Measurements from ENCODE around the gene PHLPP2.

Gene PHLPP2

GRCh38 chr16:71670537-71670936 is 54.0 kb downstream of the PHLPP2 start:
- no peak for DNase-seq (ENCODE audit: low read depth)

DNA sequence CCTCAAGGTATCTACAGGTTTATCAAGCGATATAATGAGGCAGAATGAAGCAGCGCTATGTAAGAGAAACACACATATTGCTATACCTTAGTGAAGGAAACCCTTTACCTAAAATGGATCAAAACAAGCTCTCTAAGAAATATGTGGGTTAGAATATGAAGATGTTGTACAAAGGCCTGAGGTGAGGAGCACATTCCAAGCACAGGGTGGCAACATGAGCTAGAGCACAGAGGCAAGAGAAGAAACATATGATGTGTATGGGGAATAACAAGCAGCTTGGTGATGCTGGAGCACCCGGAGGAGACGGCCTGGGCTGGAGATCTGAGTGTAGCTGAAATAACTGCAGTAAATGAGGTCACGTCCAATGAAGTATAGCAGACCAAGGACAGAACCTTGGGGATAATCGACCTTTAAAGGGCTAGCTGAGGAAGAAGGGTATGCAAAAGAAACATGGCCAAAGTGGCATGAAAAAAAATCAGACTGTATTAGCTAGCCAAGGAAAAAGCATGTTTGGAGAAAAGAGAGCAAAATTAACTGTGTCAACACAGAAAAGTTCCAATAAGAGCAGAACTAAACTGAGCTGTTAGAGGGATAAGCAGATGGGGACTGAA is 54.5 kb downstream of the PHLPP2 start:
- no peak for DNase-seq (ENCODE audit: low read depth)

- DNase-seq (ENCODE audit: low read depth): no peak
These were observed 57.4 kb downstream of the PHLPP2 start for GRCh38 chr16:71666928-71667707.

- DNase-seq (ENCODE audit: low read depth): no peak
These were observed 58.2 kb downstream of the PHLPP2 start for GRCh38 chr16:71666264-71666663.

- no peak for DNase-seq (ENCODE audit: low read depth)
These were observed 65.0 kb downstream of the PHLPP2 start for GRCh38 chr16:71659471-71659870.

- DNase-seq (ENCODE audit: low read depth): no peak
These were observed 65.7 kb downstream of the PHLPP2 start for GRCh38 chr16:71658771-71659170.

GRCh38 chr16:71649704-71650103 is 74.8 kb downstream of the PHLPP2 start:
- DNase-seq (ENCODE audit: low read depth): no peak

- DNase-seq (ENCODE audit: low read depth): no peak
These were observed 75.6 kb downstream of the PHLPP2 start for GRCh38 chr16:71648921-71649320.

- DNase-seq (ENCODE audit: low read depth): no peak
These were observed 76.3 kb downstream of the PHLPP2 start for GRCh38 chr16:71648162-71648561.

DNA sequence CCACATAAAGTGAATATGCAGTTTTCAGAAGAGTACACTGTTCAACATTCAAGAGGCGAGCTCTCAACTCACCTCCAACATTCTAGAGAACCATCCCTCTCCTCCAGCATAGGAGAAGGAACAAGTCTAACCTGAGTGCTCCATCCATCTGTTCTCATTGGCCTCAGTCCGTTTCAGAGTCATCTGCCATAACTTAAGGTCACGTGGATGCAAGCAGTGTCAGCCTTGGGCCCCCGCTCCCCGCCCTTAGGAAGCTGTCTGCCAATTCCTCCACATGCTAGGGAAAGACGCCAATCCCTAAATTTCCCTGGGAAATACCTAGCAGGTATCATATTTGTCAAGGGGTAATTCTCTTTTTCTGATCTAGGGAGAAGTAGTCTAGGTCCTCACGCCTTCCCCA is 77.1 kb downstream of the PHLPP2 start:
- DNase-seq (ENCODE audit: low read depth): no peak

- DNase-seq (ENCODE audit: low read depth): no peak
These were observed 79.1 kb downstream of the PHLPP2 start for GRCh38 chr16:71645450-71645849.

- peak; percentile 42 for DNase-seq (ENCODE audit: low read depth)
These were observed 87.1 kb downstream of the PHLPP2 start for GRCh38 chr16:71637398-71637797.

- DNase-seq (ENCODE audit: low read depth): no peak
These were observed 88.9 kb downstream of the PHLPP2 start for GRCh38 chr16:71635632-71636031.

DNA sequence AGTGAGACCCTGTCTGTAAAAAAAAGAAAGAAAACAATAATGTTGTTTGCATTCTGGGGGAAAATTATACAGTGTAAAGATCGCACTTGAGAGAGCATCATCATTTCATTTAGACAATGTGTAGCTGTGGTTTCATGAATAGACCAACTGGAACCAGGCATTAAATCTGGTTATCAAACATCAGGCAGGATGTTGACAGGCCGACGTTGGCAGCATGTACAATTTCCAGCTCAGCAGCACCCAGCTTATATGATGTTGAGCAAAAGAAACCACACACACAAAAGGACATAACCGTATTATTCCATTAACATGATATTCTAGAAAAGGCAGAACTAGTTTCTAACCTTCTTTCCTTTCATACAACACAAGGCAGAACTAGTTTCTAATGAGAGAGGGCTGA is 92.7 kb downstream of the PHLPP2 start:
- no peak for DNase-seq (ENCODE audit: low read depth)

- DNase-seq (ENCODE audit: low read depth): no peak
These were observed 93.7 kb downstream of the PHLPP2 start for GRCh38 chr16:71630808-71631207.

DNA sequence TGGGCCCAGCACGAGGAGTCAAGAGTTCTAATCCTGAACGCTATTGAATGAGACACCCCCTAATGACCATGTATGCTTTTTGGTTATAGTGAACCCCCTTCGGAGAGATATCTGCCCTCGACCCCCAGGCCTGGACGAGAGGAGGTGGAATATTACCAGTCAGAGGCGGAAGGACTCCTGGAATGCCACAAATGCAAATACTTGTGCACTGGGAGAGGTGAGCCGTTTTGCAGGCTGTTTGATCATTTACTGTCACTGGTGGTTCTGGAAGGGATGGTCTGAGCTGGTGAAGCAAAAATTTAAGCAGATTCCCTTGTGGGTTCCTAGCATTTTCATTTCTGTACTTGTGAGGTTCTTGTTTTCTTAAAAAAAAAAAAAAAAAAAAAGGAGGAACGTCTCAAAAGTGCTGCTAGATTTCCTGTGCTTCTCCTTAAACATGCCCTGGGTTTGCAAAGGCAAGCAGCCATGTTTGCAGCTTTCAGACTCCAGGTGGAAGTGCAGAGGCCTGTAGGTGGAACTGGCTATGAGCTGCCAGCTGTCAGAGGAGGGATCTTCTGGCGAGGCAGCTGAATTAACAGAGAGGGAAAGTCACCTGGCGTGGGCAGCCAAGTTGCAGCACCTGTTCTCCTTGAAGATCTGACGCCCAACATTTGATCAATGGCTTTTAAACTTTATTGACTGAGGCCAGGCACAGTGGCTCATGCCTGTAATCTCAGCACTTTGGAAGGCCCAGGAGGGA is 95.1 kb downstream of the PHLPP2 start:
- DNase-seq (ENCODE audit: low read depth): no peak

GRCh38 chr16:71628810-71629209 is 95.7 kb downstream of the PHLPP2 start:
- no peak for DNase-seq (ENCODE audit: low read depth)

DNA sequence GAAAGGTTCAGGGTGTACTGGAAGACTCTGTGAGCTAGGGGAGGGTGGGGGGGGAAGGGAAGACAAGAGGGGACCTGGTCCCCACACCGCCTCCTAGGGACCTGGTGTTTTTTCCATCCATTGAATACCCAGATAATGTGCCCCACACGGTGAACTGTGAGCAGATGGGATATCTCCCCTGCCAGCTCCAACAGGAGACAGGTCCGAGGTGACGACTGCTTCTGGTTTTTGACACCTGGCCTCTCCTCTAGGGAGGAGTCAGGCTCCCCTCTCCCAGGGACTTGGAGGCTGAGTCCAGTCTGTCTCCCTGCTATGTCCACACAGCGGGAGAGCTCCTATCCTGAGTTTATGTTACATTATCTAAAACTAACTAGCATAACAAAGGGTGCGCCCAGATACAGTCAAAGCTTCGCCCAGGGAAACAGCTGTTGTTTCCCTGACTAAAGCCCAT is 96.7 kb downstream of the PHLPP2 start:
- DNase-seq (ENCODE audit: low read depth): no peak

DNA sequence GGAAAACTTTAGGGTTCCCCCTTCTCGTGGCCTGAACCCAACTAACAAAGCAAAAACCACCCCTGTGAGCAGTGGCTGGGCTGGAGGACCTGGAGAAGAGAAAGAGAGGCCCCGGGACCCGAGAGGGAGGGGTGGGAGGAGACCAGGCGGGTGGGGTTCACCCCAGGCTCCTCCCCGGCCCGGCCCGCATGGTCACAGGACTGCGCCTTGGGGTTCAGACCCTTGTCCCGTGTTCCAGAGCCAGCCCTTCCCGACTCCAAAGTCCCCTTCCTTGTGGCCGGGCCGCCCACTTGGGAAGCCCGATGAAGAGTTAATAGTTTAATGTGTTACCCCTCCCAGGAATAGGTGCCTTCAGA is 97.7 kb downstream of the PHLPP2 start:
- DNase-seq (ENCODE audit: low read depth): no peak

- DNase-seq (ENCODE audit: low read depth): no peak
These were observed 98.3 kb downstream of the PHLPP2 start, which contains the start of gene MARVELD3 for GRCh38 chr16:71626018-71626857. MARVELD3 (plus strand) TSS chr16:71626184; CDS start chr16:71626230, 46 bp downstream.

DNA sequence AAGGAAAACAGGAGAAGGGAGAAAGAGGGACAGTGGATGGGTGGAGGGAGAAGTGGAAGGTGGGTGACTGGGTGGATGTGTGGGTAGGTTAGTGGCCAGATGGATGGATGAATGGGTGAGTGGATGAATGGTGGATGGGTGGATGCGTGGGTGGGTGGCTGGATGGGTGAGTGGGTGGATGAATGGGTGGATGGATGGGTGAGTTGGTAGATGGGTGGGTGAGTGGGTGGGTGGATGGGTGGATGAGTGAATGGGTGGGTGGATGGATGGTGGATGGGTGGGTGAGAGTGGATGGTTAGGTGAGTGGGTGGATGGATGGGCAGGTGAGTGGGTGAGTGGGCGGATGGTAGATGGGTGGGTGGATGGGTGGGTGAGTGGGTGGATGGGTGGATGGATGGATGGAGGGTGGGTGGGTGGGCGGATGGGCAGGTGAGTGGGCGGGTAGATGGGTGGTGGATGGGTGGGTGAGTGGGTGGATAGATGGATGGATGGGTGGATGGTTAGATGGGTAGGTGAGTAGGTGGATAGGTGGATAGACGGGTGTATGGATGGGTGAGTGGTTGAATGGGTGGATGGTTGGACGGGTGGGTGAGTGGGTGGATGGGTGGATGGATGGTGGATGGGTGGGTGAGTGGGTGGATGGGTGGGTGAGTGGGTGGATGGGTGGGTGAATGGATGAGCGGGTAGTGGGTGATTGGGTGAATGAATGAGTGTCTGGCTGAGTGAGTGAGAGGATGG is 99.2 kb downstream of the PHLPP2 start:
- DNase-seq (ENCODE audit: low read depth): no peak

All from GM04503 (cell line).